HG03135 (cell line): ENCODE results near the gene CPA4.
A peak's percentile ranks its signal among the peaks of the same experiment; 100 is the strongest.

Source experiments
- ATAC-seq: cut with Tn5 transposase; IDR thresholded peaks from one replicate; pipeline ENCODE4 v1.9.1; 2021; ENCODE audit warnings: mild to moderate bottlenecking, moderate library complexity; ENCODE audit not compliant: unreplicated experiment

Gene CPA4

GRCh38 chr7:130362251-130362816 is 69.4 kb downstream of the CPA4 start:
- ATAC-seq = no peak

GRCh38 chr7:130363026-130363847 is 70.3 kb downstream of the CPA4 start:
- ATAC-seq = no peak

GRCh38 chr7:130364451-130364850 is 71.5 kb downstream of the CPA4 start:
- ATAC-seq = no peak

- no peak for ATAC-seq
Observed at GRCh38 chr7:130365088-130365487, 72.1 kb downstream of the CPA4 start.

- peak; percentile 57 for ATAC-seq
Observed at GRCh38 chr7:130365511-130366441, 72.8 kb downstream of the CPA4 start.

GRCh38 chr7:130366564-130366963 is 73.6 kb downstream of the CPA4 start:
- no peak for ATAC-seq

GRCh38 chr7:130367088-130367755 is 74.3 kb downstream of the CPA4 start:
- no peak for ATAC-seq

- no peak for ATAC-seq
Observed at GRCh38 chr7:130367836-130368746, 75.1 kb downstream of the CPA4 start.

- ATAC-seq = no peak
Observed at GRCh38 chr7:130369110-130369711, 76.2 kb downstream of the CPA4 start.

GRCh38 chr7:130369831-130370550 is 77.0 kb downstream of the CPA4 start:
- ATAC-seq = no peak

GRCh38 chr7:130371046-130371445 is 78.1 kb downstream of the CPA4 start:
- ATAC-seq = no peak

GRCh38 chr7:130372402-130373165 is 79.6 kb downstream of the CPA4 start:
- no peak for ATAC-seq
